GM18868 (cell line): ENCODE measurements around the gene FAM20C.

Source experiments
- ATAC-seq: cut with Tn5 transposase; IDR thresholded peaks from one replicate; pipeline ENCODE4 v1.9.1; 2021; ENCODE audit warnings: mild to moderate bottlenecking, moderate library complexity; ENCODE audit not compliant: unreplicated experiment

The FAM20C gene

GRCh38 chr7:191981-192649 lies at the start of gene FAM20C:
Gene FAM20C, plus strand, starts transcription at chr7:192571. Its CDS starts 629 bp downstream, at chr7:193200.
- no peak for ATAC-seq

- ATAC-seq, result no peak
Observed at GRCh38 chr7:143145-143751, 49.1 kb upstream of the FAM20C start.

GRCh38 chr7:143811-144453 lies 48.4 kb upstream of the FAM20C start:
- ATAC-seq, result peak; percentile 47

GRCh38 chr7:144454-144826 lies 47.9 kb upstream of the FAM20C start:
- ATAC-seq, result no peak

- ATAC-seq, result no peak
Observed at GRCh38 chr7:145863-146262, 46.5 kb upstream of the FAM20C start.

- no peak for ATAC-seq
Observed at GRCh38 chr7:148543-148931, 43.8 kb upstream of the FAM20C start.

GRCh38 chr7:148932-149790 lies 43.2 kb upstream of the FAM20C start:
- peak; percentile 97 for ATAC-seq

GRCh38 chr7:149791-150636 lies 42.4 kb upstream of the FAM20C start:
- ATAC-seq, result no peak

- no peak for ATAC-seq
Observed at GRCh38 chr7:150811-151221, 41.6 kb upstream of the FAM20C start.

- ATAC-seq, result no peak
Observed at GRCh38 chr7:151346-152050, 40.9 kb upstream of the FAM20C start.

GRCh38 chr7:152702-153391 lies 39.5 kb upstream of the FAM20C start:
- ATAC-seq, result no peak

GRCh38 chr7:153604-154003 lies 38.8 kb upstream of the FAM20C start:
- no peak for ATAC-seq

- no peak for ATAC-seq
Observed at GRCh38 chr7:154096-154799, 38.1 kb upstream of the FAM20C start.

- no peak for ATAC-seq
Observed at GRCh38 chr7:155469-155900, 36.9 kb upstream of the FAM20C start.

GRCh38 chr7:156111-157007 lies 36.0 kb upstream of the FAM20C start:
- no peak for ATAC-seq

- ATAC-seq, result no peak
Observed at GRCh38 chr7:157008-157310, 35.4 kb upstream of the FAM20C start.

- ATAC-seq, result no peak
Observed at GRCh38 chr7:157771-158625, 34.4 kb upstream of the FAM20C start.
